ENCODE measurements around the gene GATAD2A. TPM values are rescaled to one million over a fixed set of nuclear protein-coding genes. Genes with fewer than 3 reads are reported as not detected.

The GATAD2A gene
- total and polyA plus RNA-seq, 2 donors (not counting 1 experiment from before 2014, with no cell fraction given): 31.7 to 63.5 TPM

- TF ChIP-seq EZH2 (IDR thresholded peaks at IDR 0.05; ENCODE audit: low read length, missing control alignments) (no peak), CTCF (conservative IDR thresholded peaks at IDR 0.05 in 1 of 2, IDR thresholded peaks at IDR 0.05 in 1 of 2; ENCODE audit: low read depth in 1 of 2, low read length in 2 of 2) (no peak)
- no peaks in the 10 kb centered on the region for H3K9me3 ChIP-seq (ENCODE audit: control insufficient read depth, insufficient read depth, low read depth, low read length)
- no peak overlapping the region for H3K9ac ChIP-seq (ENCODE audit: insufficient read depth, low read length)
- no peaks in the 10 kb centered on the region for H3K27me3 ChIP-seq (ENCODE audit: control insufficient read depth, insufficient read depth, low read length)
- no peak overlapping the region for H3K4me3 ChIP-seq (replicated peaks in 1 of 4; ENCODE audit: control extremely low read depth in 1 of 4, insufficient read depth in 1 of 4, low read depth in 3 of 4, low read length in 4 of 4)
- no peak for DNase-seq (ENCODE audit: low read depth in 2 of 2)
- H3K79me2 ChIP-seq (ENCODE audit: control insufficient read depth, insufficient read depth, low read length): peaks cover 98% of the 10 kb centered on the region
- H2AFZ ChIP-seq (ENCODE audit: low read length): no peak overlapping the region
- H3K36me3 ChIP-seq (ENCODE audit: control insufficient read depth, insufficient read depth, low read length): no peaks in the 10 kb centered on the region
- H3K4me2 ChIP-seq (ENCODE audit: extremely low read depth, insufficient read depth, low read length): no peak overlapping the region
- H3K4me1 ChIP-seq (ENCODE audit: control insufficient read depth, extremely low read depth, insufficient read depth, low read length): no peaks in the 10 kb centered on the region
- H3K27ac ChIP-seq (ENCODE audit: insufficient read depth, low read length): no peak overlapping the region
- peaks cover 2% of the 10 kb centered on the region for H4K20me1 ChIP-seq (ENCODE audit: control insufficient read depth, extremely low read depth, insufficient read depth, low read length)
Observed at GRCh38 chr19:19427944-19428343, 22.5 kb downstream of the GATAD2A start.

GRCh38 chr19:19428746-19429145 lies 23.3 kb downstream of the GATAD2A start:
- no peak for TF ChIP-seq EZH2 (IDR thresholded peaks at IDR 0.05; ENCODE audit: low read length, missing control alignments)
- TF ChIP-seq CTCF (conservative IDR thresholded peaks at IDR 0.05 in 1 of 2, IDR thresholded peaks at IDR 0.05 in 1 of 2; ENCODE audit: low read depth in 1 of 2, low read length in 2 of 2): no peak
- Histone ChIP-seq H3K4me1 (ENCODE audit: control insufficient read depth, extremely low read depth, insufficient read depth, low read length) (no peaks in the 10 kb centered on the region), H3K9me3 (ENCODE audit: control insufficient read depth, insufficient read depth, low read depth, low read length) (no peaks in the 10 kb centered on the region), H3K9ac (ENCODE audit: insufficient read depth, low read length) (no peak overlapping the region), H3K4me3 (replicated peaks in 1 of 4; ENCODE audit: control extremely low read depth in 1 of 4, insufficient read depth in 1 of 4, low read depth in 3 of 4, low read length in 4 of 4) (no peak overlapping the region), H3K27ac (ENCODE audit: insufficient read depth, low read length) (no peak overlapping the region), H3K36me3 (ENCODE audit: control insufficient read depth, insufficient read depth, low read length) (no peaks in the 10 kb centered on the region), H3K4me2 (ENCODE audit: extremely low read depth, insufficient read depth, low read length) (no peak overlapping the region), H4K20me1 (ENCODE audit: control insufficient read depth, extremely low read depth, insufficient read depth, low read length) (peaks cover 2% of the 10 kb centered on the region), H3K27me3 (ENCODE audit: control insufficient read depth, insufficient read depth, low read length) (no peaks in the 10 kb centered on the region), H3K79me2 (ENCODE audit: control insufficient read depth, insufficient read depth, low read length) (peaks cover 98% of the 10 kb centered on the region), H2AFZ (ENCODE audit: low read length) (no peak overlapping the region)
- no peak for DNase-seq (ENCODE audit: low read depth in 2 of 2)

GRCh38 chr19:19429361-19429760 lies 23.9 kb downstream of the GATAD2A start:
- no peak for TF ChIP-seq CTCF (conservative IDR thresholded peaks at IDR 0.05 in 1 of 2, IDR thresholded peaks at IDR 0.05 in 1 of 2; ENCODE audit: low read depth in 1 of 2, low read length in 2 of 2)
- TF ChIP-seq EZH2 (IDR thresholded peaks at IDR 0.05; ENCODE audit: low read length, missing control alignments): no peak
- Histone ChIP-seq H3K27ac (ENCODE audit: insufficient read depth, low read length) (no peak overlapping the region), H3K4me1 (ENCODE audit: control insufficient read depth, extremely low read depth, insufficient read depth, low read length) (peaks cover 2% of the 10 kb centered on the region), H3K4me3 (replicated peaks in 1 of 4; ENCODE audit: control extremely low read depth in 1 of 4, insufficient read depth in 1 of 4, low read depth in 3 of 4, low read length in 4 of 4) (no peak overlapping the region), H3K9ac (ENCODE audit: insufficient read depth, low read length) (no peak overlapping the region), H3K9me3 (ENCODE audit: control insufficient read depth, insufficient read depth, low read depth, low read length) (no peaks in the 10 kb centered on the region), H3K79me2 (ENCODE audit: control insufficient read depth, insufficient read depth, low read length) (peaks cover 98% of the 10 kb centered on the region), H3K27me3 (ENCODE audit: control insufficient read depth, insufficient read depth, low read length) (no peaks in the 10 kb centered on the region), H4K20me1 (ENCODE audit: control insufficient read depth, extremely low read depth, insufficient read depth, low read length) (peaks cover 2% of the 10 kb centered on the region), H2AFZ (ENCODE audit: low read length) (no peak overlapping the region), H3K4me2 (ENCODE audit: extremely low read depth, insufficient read depth, low read length) (no peak overlapping the region), H3K36me3 (ENCODE audit: control insufficient read depth, insufficient read depth, low read length) (no peaks in the 10 kb centered on the region)
- no peak for DNase-seq (ENCODE audit: low read depth in 2 of 2)

Data from fibroblast of lung (primary cell).